Activated T-cell treated with anti-CD3 and anti-CD28 coated beads for 48 hours (primary cell): ENCODE results near the gene NTRK2.

Experiments used
- DNase-seq: peaks from one replicate; pipeline ENCODE4 v3.0.0-alpha.2; 2020; ENCODE audit warnings: low read depth

The NTRK2 gene

GRCh38 chr9:84780385-84780784, 110.9 kb downstream of the NTRK2 start:
- DNase-seq, result no peak

- no peak for DNase-seq
These were observed 111.9 kb downstream of the NTRK2 start for GRCh38 chr9:84781458-84781857.

GRCh38 chr9:84781931-84782866, 112.7 kb downstream of the NTRK2 start:
- no peak for DNase-seq

DNA sequence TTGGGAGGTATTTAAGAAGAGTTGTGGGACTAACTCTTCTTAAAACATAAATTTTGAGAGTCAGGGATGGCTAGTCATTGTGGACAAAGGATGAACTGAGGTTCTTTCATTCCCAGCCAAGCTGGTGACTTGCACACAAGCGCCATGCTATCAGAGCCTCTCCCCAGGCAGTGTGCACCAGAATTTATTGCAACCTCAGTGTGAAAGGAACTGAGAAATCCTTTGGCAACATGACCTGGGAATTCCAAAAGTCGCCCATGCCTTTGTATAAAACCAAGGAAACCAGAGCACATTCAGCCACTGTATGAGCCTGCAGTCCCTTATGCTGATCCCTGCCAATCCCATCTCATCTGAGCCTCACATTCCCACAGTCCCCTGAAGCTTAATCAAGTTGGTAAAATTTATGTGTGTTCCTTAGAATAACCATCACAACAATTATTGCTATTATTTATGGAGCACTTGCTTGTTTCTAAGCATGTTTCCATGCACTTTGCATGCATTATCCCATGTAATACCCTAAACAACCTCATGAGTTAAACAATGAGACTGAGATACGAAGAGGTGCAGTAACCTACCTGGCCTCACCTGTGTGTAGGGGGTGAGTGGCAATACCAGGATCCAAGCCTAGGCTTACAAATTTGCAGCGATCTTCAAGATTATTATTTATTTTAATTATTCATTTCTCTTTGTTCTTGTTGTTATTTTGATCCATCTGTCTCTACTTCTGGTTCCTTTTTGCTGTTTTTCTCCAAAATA, 116.4 kb downstream of the NTRK2 start:
- DNase-seq, result no peak

GRCh38 chr9:84788803-84789462, 119.4 kb downstream of the NTRK2 start:
- no peak for DNase-seq

- no peak for DNase-seq
These were observed 119.9 kb downstream of the NTRK2 start for GRCh38 chr9:84789463-84789830.

DNA sequence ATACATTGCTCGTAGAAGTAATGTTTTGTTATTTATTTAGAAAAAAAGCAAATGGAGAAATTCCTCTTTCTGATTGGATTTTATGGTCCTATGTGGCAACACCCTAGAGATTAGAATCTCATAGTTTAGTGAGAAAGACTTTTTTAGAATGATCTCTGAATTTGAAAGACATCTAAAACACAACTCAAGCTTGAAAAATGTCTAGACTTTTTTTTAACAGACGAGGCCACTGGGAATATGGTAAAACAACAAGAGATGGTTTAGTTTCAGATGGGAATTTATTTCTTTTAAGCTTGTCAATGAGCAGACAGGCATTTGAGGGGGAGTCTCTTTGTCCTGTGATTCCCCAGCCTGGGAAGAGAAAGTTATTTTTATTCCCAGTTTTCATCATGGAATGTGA, 122.1 kb downstream of the NTRK2 start:
- no peak for DNase-seq

DNA sequence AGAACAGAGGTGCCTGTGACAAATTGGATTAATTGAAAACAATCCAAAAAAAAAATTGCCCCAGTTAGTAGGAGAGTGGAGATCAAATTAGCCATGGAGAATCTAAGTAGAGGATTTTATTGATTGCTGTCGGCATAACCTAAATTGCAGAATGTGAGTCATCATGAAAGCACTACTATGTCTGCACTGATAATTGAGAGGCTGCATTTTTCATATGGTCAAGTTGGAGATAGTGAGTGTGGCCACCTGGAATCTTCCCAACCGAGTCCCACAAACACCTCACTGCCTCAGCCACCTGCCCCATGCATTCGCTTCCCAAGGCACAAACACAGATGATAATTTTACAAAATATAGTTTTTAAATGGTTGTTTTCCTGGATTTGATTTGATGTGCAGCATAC, 123.7 kb downstream of the NTRK2 start:
- no peak for DNase-seq

- DNase-seq, result no peak
These were observed 125.6 kb downstream of the NTRK2 start for GRCh38 chr9:84794981-84795637.

DNA sequence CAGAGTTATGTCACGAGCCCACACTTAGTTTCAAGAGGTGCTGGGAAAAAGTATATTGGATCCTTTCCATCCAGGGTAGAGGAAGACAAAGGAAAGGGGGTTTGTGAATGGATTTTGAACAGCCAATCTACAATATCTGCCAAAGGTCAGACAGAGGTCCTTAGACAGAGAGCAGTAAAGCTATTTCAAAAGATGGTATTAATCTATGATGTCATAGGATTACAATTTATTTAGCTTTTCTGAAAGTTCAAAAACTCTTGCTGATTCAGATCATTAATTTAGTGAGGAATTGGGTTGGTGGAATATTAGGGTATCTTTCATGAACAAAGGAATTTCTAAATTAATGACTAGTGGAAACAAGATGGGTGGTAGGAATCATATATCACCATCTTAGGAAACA, 126.9 kb downstream of the NTRK2 start:
- DNase-seq, result no peak

DNA sequence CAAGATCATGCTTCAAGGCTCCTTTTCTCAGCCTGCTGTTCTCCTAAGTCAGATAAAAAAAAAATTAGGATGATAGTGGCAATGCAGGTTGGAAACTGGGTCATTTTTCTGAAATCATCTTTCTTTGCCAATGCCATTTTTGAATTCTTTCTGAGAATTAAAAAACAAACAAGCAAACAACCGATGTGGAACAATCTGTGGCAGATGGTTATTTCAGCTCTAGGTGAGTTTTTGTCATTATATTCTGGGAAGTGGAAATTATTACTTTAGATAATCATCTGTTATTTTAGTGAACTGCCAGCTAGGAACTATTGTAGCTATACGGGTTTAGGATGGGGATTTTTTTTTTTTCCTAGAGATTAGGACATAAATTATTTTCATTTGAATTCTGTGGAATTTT, 129.7 kb downstream of the NTRK2 start:
- no peak for DNase-seq

DNA sequence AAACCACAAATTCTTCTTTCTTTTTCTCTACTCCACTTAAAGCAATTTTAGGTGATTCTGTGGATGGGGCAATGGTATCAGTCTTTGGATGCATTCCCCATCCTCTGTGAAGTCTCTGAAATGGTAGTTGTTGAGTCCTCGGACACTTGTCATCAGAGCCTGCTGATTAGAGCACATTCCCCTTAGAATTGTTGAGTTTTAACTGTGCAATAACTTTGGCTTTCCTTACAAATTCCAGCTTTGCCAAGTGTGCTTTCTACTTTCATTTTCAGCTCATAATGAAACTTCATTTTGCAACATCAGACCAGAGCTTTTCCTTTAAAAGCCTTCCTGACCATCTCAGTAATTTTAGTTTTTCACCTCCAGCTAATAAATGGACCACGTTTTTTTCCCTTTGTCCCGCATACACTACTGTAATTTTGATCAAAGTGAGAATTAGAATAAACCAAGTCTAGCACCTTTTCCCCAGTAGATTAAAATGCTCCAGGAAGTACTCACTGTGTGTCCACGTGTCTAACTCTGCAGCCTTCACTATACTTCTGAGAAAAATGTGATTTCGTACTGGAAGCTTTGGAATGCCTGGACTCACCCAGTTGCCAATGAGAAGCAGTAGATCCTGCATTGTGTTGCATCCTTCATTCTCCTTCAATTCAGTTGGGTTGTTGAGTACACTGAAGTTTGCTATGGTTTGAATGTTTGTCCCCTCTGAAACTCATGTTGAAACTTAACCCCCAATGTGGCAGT, 135.6 kb downstream of the NTRK2 start:
- DNase-seq, result no peak

GRCh38 chr9:84807431-84807830, 137.9 kb downstream of the NTRK2 start:
- no peak for DNase-seq

DNA sequence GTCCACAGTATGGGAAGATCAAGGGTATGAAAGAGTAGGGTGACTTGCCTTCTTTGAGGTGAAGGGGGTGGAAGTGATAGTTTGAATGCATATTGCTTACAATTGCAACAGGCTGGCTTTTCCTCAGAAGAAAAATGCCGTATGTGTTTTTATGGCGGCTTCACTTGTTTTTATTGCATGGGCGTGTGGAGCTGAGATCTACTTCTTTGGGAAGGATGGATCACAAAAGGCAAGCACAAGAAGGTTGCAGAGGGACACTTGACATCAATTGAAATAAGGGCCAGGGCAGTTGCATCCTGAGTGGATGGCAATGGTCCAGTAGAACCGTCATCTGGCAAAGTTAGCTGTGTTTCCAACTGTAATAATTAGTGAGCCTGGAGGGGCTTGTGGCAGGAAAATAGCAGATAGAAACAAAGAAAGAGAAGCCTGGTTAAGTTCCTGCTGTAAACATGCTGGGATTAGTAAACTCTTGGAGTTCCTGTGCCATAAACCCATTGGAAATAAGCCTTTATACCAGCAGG, 138.4 kb downstream of the NTRK2 start:
- DNase-seq, result no peak

- DNase-seq, result no peak
These were observed 138.9 kb downstream of the NTRK2 start for GRCh38 chr9:84808416-84808815.

DNA sequence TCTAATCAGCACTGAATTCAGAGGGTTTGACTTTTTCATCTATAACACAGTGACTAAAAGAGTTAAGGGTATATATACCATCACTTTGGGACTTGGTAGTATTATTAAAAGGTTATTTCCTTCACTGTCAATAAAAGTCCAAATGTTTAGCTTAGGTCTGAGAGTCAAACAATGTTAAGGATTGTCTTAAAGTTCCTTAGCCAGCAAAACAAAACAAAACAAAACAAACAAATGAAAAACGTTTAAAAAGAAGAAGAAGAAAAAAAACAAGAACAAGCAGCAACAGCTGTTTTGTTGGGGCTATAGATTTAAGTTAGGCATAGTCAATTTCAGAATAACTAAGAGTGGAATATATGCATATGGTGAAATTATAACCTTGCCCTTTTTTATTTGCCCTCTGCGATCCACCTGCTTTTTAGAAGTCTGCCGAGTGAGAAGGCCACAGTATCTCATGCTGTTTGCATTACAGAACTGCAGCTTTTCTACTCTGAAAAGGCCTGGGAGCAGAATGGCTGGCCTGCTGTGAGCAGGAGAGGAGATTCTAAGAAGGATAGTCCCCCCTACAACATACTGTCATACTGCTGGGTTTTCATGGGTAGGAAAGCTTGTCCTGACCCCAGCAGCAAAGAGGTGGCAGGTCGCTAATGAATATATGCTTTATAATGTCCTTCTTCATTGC, 141.7 kb downstream of the NTRK2 start:
- no peak for DNase-seq

DNA sequence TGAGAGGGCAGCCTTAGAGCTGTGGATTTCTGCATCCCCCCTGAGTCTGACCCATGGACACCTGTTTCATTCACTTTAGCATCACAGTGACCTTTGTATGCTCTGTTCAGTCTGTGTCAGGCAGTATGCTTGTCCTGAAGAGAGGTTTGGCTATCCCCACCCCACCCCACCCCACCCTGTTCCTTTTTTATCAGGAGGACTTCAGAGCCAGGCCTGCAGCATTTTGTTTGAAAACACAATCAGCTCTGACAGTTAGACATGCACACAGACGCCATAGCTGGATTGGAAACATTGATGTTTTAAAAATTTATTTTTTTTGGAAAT, 142.2 kb downstream of the NTRK2 start:
- no peak for DNase-seq

DNA sequence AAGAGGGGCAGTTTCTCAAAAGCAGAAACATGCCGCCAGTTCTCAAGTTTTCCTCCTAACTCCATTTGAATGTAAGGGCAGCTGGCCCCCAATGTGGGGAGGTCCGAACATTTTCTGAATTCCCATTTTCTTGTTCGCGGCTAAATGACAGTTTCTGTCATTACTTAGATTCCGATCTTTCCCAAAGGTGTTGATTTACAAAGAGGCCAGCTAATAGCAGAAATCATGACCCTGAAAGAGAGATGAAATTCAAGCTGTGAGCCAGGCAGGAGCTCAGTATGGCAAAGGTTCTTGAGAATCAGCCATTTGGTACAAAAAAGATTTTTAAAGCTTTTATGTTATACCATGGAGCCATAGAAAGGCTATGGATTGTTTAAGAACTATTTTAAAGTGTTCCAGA, 142.8 kb downstream of the NTRK2 start:
- no peak for DNase-seq

GRCh38 chr9:84812847-84813246, 143.3 kb downstream of the NTRK2 start:
- no peak for DNase-seq

DNA sequence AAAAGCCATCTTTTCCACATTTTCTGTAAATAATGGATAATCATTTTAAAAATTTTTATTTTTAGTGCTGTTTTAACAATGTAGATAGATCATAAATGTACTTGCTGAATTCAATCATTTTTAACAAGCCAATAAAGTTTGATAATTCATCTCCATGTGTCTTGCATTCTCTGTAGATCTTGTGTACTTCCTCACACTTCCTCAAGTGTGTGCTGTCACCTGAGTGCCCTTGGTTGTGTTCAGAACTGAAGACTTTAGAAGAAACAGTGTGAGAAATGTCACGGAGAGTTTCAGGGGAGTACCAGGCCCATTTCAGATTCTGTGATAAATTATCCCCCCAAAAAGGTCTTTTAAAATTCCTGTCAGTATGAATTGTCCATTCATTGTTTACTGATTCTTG, 146.0 kb downstream of the NTRK2 start:
- DNase-seq, result no peak

- DNase-seq, result no peak
These were observed 147.5 kb downstream of the NTRK2 start for GRCh38 chr9:84817038-84817437.
